HG02981 (cell line): ENCODE measurements around the gene APP.
"Not testable (repeated sequence)": the region's sequence is repeated elsewhere in the genome, so short reads cannot be mapped to it uniquely, and the experiment has no call there.

Source experiments
- ATAC-seq: cut with Tn5 transposase; IDR thresholded peaks from one replicate; pipeline ENCODE4 v1.9.1; 2021; ENCODE audit warnings: mild to moderate bottlenecking, moderate library complexity; ENCODE audit not compliant: unreplicated experiment

APP gene

GRCh38 chr21:25953659-25954058 lies 216.9 kb downstream of the APP start:
- no peak for ATAC-seq

- no peak for ATAC-seq
Observed at GRCh38 chr21:25953196-25953595, 217.4 kb downstream of the APP start.

GRCh38 chr21:25952306-25952705 lies 218.3 kb downstream of the APP start:
- ATAC-seq, result no peak

GRCh38 chr21:25949701-25950100 lies 220.9 kb downstream of the APP start:
- no peak for ATAC-seq

- ATAC-seq, result no peak
Observed at GRCh38 chr21:25944672-25945213, 225.8 kb downstream of the APP start.

GRCh38 chr21:25944082-25944481 lies 226.5 kb downstream of the APP start:
- ATAC-seq, result no peak

GRCh38 chr21:25942135-25942534 lies 228.4 kb downstream of the APP start:
- no peak for ATAC-seq

GRCh38 chr21:25939396-25939761 lies 231.2 kb downstream of the APP start:
- no peak for ATAC-seq

- ATAC-seq, result no peak
Observed at GRCh38 chr21:25938658-25939395, 231.7 kb downstream of the APP start.

GRCh38 chr21:25936776-25937175 lies 233.8 kb downstream of the APP start:
- ATAC-seq, result no peak

GRCh38 chr21:25934771-25935224 lies 235.8 kb downstream of the APP start:
- ATAC-seq, result no peak

- no peak for ATAC-seq
Observed at GRCh38 chr21:25934130-25934529, 236.4 kb downstream of the APP start.

- no peak for ATAC-seq
Observed at GRCh38 chr21:25931765-25932164, 238.8 kb downstream of the APP start.

GRCh38 chr21:25929856-25930520 lies 240.6 kb downstream of the APP start:
- ATAC-seq, result no peak

- ATAC-seq, result no peak
Observed at GRCh38 chr21:25927195-25927880, 243.2 kb downstream of the APP start.

GRCh38 chr21:25925936-25926335 lies 244.6 kb downstream of the APP start:
- ATAC-seq, result no peak

- ATAC-seq, result no peak
Observed at GRCh38 chr21:25925064-25925800, 245.3 kb downstream of the APP start.

GRCh38 chr21:25918152-25918551 lies 252.4 kb downstream of the APP start:
- not testable (repeated sequence) for ATAC-seq

- no peak for ATAC-seq
Observed at GRCh38 chr21:25916226-25916625, 254.3 kb downstream of the APP start.

- no peak for ATAC-seq
Observed at GRCh38 chr21:25913479-25913878, 257.1 kb downstream of the APP start.

GRCh38 chr21:25912402-25912746 lies 258.2 kb downstream of the APP start:
- no peak for ATAC-seq
